Glomerular endothelial cell (primary cell): ENCODE results near the gene GARRE1. TPM values are rescaled to one million over a fixed set of nuclear protein-coding genes. Genes with fewer than 3 reads are reported as not detected.
"Not testable (repeated sequence)": the region's sequence is repeated elsewhere in the genome, so short reads cannot be mapped to it uniquely, and the experiment has no call there.

Experiments used
- DNase-seq: peaks from one replicate; pipeline ENCODE4 v3.0.0-alpha.2; 2011; ENCODE audit warnings: low read depth, low spot score; ENCODE audit errors: extremely low read depth
- total RNA-seq: library from RNA; depleted of rRNA; stranded (reverse); fragments of >200 nt; gene quantifications from 2 replicates; pipeline ENCODE4 v1.2.3, GENCODE V29; 2015

Gene GARRE1
- total RNA-seq, 1 donor from 2014 or later: 43.9 TPM

- DNase-seq: no peak
These were observed 2.6 kb downstream of the GARRE1 start for GRCh38 chr19:34256835-34257558.

GRCh38 chr19:34257559-34257924, 3.2 kb downstream of the GARRE1 start:
- no peak for DNase-seq

GRCh38 chr19:34259367-34260095, 5.2 kb downstream of the GARRE1 start:
- no peak for DNase-seq

GRCh38 chr19:34260771-34261173, 6.4 kb downstream of the GARRE1 start:
- no peak for DNase-seq

- DNase-seq: no peak
These were observed 7.2 kb downstream of the GARRE1 start for GRCh38 chr19:34261334-34262109.

- DNase-seq: no peak
These were observed 9.4 kb downstream of the GARRE1 start for GRCh38 chr19:34263745-34264237.

- no peak for DNase-seq
These were observed 10.9 kb downstream of the GARRE1 start for GRCh38 chr19:34265221-34265650.

GRCh38 chr19:34269081-34269480, 14.7 kb downstream of the GARRE1 start:
- no peak for DNase-seq

- DNase-seq: no peak
These were observed 15.1 kb downstream of the GARRE1 start for GRCh38 chr19:34269489-34269888.

GRCh38 chr19:34269968-34270621, 15.7 kb downstream of the GARRE1 start:
- peak; percentile 97 for DNase-seq

- DNase-seq: no peak
These were observed 18.8 kb downstream of the GARRE1 start for GRCh38 chr19:34273121-34273520.

- DNase-seq: no peak
These were observed 20.0 kb downstream of the GARRE1 start for GRCh38 chr19:34274284-34274826.

- no peak for DNase-seq
These were observed 20.7 kb downstream of the GARRE1 start for GRCh38 chr19:34274827-34275625.

GRCh38 chr19:34275705-34276104, 21.4 kb downstream of the GARRE1 start:
- no peak for DNase-seq

GRCh38 chr19:34276614-34277013, 22.3 kb downstream of the GARRE1 start:
- DNase-seq: no peak

- DNase-seq: no peak
These were observed 22.9 kb downstream of the GARRE1 start for GRCh38 chr19:34277244-34277643.

GRCh38 chr19:34278783-34279182, 24.4 kb downstream of the GARRE1 start:
- DNase-seq: no peak

GRCh38 chr19:34281444-34281843, 27.1 kb downstream of the GARRE1 start:
- DNase-seq: not testable (repeated sequence)

GRCh38 chr19:34282611-34283519, 28.5 kb downstream of the GARRE1 start:
- DNase-seq: no peak
